ENCODE results near the gene REEP6.
"Not testable (repeated sequence)": the region's sequence is repeated elsewhere in the genome, so short reads cannot be mapped to it uniquely, and the experiment has no call there.

REEP6 gene

DNA sequence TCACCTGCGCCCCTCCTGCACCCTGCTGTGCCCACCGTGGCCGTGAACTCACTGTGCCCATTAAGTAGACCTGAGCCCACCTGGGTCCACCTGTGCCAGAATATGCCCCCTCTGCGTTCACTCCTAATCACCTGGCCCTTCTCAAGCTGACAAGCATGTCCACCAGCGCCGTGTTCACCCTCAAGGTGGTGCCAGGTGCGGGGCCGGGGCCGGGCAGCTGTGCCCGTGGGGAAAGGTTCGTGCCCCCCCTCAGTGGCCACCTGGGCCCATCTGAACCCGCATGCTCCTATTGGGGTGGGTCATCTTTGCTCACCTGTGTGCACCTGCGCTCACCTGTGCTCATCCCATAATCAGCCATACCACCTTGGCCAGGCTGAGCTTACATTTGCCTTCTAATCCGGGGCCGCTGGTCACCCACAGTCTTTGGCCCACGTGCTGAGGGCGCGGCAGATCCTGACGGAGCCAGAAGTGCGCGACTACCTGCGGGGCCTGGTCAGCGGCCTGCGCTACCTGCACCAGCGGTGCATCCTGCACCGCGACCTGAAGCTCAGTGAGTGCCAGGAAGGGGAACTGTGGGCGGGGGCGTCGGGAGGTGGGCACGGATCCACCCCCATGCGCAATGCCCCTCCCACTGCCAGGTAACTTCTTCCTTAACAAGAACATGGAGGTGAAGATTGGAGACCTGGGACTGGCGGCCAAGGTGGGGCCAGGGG is 35.2 kb downstream of the REEP6 start:
- no peak for DNase-seq

DNA sequence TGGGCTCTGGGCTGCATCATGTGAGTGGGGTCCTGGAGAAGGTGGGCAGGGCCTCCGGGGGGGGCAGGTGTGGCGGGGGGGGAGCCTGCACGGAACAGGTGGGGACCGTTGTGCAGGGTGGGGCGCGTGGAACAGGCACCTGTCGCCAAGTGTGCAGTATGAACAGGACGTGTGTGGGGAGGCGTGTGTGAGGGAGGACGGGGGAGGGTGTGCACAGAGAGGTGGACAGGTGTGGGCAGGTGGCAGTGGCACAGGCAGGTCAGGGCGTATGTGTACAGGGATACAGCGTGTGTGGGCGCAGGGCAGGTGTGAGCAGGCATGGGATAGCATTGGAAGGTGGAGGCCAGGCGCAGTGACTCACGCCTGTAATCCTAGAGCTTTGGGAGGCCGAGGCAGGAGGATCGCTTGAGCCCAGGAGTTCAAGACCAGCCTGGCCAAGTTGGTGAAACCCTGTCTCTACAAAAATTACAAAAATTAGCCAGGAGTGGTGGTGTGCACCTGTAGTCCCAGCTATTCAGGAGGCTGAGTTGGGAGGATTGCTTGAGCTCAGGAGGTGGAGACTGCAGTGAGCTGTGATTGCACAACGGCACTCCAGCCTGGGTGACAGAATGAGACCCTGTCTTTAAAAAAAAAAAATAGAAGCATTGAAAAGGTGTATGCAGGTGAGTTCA is 36.1 kb downstream of the REEP6 start:
- DNase-seq, result no peak

DNA sequence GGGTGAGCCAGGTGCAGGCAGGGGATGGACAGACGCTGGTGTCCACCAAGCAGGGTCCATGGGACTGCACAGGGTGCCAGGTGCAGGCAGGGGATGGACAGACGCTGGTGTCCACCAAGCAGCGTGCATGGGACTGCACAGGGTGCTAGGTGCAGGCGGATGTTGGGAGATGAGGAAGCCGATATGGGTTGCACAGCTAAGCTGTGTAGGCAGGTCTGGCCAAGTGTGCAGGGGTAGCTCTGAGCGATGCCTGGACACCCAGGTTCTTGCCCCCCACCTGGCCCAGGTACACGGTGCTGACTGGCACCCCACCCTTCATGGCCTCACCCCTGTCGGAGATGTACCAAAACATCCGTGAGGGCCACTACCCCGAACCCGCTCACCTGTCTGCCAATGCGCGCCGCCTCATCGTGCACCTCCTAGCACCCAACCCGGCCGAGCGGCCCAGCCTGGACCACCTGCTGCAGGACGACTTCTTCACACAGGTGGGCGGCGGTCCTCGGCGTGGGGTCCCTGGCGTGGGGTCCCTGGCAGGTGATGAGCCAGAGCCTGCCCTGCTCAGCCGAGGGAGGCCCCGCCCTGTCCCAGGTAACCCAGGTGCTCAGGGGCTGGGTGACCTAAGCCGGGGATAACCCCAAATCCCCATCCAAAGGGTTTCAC is 36.8 kb downstream of the REEP6 start:
- DNase-seq, result no peak

DNA sequence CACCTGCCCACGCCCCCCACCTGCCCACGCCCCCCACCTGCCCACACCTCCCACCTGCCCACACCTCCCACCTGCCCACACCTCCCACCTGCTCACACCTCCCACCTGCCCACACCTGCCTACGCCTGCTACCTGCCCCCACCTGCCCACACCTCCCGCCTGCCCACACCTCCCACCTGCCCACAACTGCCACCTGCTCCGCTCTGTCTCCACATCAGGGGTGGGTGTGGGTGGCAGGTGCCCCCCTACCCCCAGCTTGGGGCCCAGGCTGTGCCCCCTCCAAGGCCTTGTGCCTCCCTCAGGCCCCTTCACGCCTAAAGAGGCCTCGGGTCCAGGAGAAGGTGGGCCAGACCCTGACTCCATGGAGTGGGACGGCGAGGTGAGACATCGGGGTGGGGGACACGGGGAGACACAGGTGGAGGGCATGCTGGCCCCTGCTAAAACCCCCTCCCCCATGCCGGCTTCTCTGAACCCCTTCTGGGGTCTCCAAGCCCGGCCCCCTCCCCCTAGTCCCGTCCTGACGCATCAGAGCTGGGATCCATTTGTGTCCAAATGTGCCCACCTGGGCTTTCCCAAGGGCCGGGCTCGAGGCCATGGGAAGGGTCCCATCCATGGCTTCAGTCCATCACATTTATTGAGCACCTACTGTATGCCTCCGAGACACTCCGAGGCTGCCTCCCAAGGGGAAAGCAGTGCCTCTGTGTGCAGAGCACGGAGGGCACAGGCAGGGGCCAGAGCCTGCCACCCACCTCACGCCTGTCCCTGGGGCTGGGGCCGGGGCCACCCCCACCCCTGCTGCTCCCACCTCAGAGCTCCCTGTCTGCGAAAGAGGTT is 37.8 kb downstream of the REEP6 start:
- DNase-seq, result no peak

DNA sequence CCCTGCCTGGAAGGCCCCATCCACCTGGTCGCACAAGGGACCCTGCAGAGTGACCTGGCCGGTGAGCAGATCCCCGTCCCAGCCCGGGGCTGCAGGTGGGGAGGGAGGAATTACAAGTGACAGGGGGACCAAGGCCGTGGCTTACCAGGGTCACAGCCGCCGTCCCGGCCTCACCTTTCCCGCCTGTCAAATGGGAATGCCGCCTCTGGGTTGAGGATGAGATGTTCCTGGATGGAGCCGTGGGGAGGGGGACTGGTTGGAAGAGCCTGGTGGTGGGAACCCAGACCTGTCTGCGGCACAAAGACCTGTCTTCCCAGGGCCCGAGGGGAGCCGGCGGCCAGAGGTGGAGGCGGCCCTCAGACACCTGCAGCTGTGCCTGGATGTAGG is 38.4 kb downstream of the REEP6 start:
- no peak for DNase-seq

DNA sequence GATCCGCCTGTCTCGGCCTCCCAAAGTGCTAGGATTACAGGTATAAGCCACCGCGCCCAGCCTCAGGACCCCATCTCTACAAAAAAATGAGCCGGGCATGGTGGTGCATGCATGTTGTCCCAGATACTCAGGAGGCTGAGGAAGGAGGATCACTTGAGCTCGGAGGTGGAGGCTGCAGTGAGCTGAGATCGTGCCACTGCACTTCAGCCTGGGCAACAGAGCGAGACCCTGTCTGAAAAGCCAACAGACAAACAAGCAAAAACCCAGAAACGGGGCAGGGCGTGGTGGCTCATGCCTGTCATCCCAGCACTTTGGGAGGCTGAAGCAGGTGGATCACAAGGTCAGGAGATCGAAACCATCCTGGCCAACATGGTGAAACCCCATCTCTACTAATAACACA is 39.9 kb downstream of the REEP6 start:
- not testable (repeated sequence) for DNase-seq

DNA sequence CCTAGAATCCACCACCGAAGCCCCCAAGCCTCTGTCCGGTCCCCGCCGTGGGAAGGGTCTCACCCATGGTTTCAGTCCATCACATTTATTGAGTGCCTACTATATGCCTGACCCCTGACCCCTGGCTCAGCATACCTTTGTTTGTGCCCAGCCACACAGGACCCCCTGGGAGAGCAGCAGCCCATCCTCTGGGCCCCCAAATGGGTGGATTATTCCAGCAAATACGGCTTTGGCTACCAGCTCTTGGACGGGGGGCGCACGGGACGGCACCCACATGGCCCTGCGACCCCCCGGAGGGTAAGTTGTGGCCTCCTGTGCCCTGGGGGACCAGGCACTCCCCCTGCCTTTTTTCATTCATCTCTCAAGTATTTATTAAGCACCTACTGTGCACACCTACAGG is 40.6 kb downstream of the REEP6 start:
- DNase-seq, result no peak

DNA sequence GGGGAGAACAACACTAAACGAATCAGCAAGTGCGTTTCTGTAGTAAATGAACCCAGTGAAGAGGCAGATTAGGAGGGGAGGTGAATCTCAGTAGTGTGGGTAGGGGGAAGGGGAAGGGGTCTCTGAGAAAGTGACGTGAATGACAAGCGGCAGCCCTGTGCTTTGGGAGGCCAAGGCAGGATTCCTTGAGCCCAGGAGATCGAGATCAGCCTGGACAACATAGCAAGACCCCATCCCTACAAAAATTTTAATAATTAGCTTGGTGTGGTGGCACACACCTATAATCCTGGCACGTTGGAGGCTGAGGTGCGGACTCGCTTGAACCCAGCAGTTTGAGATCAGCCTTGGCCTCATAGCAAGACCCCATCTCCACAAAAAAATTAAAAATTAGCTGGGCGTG is 41.0 kb downstream of the REEP6 start:
- DNase-seq, result no peak

DNA sequence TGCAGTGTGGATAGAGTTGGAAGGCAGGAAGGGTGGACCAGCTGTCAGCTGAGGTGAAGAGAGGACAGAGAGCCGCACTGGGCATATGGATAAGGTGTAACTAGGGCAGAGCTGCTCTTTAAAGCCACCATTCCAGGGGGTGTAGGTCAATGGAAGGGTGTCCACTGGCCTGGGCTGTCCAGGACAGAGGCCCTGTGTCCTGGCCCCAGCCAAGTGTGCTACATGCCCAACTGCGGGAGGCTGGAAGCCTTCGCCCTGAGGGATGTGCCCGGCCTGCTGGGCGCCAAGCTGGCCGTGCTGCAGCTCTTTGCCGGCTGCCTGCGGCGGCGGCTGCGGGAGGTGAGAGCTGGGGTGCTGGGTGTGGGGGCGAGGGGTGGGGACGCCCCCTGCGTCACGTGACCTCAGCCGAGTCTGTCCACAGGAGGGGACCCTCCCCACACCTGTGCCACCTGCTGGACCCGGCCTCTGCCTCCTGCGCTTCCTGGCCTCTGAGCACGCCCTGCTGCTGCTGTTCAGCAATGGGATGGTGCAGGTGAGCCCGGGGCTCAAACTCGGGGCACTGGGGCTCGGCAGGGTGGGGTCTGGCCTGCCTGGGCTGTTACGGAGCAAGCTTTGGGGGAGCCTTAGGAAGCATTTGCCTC is 42.6 kb downstream of the REEP6 start:
- DNase-seq, result no peak

DNA sequence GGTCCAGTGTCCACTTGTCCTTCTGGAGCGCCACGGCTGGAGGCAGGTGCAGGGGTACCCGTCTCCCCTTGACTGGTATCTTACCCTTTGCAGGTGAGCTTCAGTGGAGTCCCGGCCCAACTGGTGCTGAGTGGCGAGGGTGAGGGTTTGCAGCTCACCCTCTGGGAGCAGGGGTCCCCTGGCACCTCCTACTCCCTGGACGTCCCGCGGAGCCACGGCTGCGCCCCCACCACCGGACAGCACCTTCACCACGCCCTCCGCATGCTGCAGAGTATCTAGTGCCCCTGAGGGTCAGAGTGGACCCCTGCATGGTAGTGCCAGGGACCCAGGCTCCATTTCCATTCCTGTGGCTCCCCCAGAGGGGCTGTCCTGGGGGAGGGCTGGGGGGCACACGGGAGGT is 44.0 kb downstream of the REEP6 start:
- no peak for DNase-seq

DNA sequence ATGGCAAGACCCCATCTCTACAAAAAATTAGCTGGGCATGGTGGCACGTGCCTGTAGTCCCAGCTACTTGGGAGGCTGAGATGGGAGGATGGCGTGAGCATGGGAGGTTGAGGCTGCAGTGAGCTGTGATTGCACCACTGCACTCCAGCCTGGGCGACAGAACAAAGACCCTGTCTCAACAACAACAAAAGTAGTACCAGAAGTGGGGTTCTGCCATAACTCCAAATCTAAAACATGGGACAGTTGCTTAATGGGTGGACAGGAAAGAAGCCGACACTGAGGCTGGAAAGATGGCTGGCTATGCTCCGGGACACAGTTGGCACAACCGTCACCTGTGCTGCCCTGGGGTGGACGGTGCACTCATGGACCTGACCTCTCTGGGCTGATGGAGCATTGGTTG is 44.7 kb downstream of the REEP6 start:
- DNase-seq, result not testable (repeated sequence)

DNA sequence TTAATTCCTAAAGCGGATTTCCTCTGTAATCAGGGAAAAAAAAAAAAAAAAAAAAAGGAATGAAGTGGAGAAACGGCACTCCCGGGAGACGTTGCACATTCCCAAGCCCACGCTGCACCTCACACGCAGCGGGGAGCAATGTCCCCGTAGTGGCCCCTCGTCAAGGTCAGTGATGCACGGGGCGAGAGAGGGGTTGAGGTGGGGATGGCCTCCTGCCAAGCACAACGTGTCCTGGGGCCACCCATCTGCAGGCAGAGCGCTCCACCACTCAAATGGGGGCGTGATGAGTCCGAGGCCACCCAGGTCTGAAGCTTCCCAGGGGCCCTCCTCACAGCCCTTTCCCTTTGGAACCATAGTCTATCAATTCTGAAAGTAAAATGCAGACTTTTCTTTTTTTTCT is 48.0 kb downstream of the REEP6 start:
- DNase-seq, result no peak

DNA sequence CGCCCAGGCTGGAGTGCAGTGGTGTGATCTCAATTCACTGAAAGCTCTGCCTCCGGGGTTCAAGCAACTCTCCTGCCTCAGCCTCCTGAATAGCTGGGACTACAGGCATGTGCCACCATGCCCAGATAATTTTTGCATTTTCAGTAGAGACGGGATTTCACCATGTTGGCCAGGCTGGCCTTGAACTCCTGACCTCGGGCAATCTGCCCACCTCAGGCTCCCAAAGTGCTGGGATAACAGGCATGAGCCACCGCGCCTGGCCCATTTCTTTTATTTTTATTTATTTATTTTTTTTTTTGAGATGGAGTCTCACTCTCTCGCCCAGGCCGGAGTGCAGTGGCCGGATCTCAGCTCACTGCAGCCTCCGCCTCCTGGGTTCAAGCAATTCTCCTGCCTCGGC is 48.8 kb downstream of the REEP6 start:
- not testable (repeated sequence) for DNase-seq

DNA sequence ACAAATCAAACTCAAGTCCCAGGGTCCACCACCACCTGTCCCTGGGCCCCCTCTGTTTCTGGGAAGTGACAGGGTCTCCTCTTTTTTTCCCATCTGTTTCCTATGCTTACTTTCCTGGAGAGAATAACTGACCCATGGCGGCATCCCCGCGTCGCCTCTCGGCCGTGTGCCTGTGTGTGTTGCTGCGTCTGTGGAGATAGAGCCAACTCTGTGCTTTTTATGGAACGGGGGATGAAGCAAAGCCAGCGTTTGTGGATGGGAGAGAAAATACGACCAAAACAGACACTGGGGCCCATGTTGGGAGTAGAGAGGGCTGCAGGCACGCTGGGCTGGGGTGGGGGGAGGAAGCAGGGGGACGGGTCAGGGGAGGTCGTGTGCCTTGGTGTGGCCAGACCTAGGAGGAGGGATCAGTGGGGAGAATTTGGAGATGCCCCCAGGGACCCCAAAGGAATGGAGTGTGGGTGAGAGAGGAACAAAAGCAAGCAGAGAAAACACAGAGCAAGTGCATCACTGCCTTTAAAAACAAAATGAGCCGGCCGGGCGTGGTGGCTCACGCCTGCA is 49.5 kb downstream of the REEP6 start:
- no peak for DNase-seq
